ENCODE measurements around the gene CDHR3.

GRCh38 chr7:106057204-106057961 lies 94.3 kb downstream of the CDHR3 start:
- TF ChIP-seq CTCF (IDR thresholded peaks at IDR 0.05 in 2 of 3, conservative IDR thresholded peaks at IDR 0.05 in 1 of 3; ENCODE audit: control insufficient read depth in 2 of 3, extremely low read depth in 1 of 3, insufficient read depth in 1 of 3, low read depth in 3 of 3, low read length in 3 of 3): no peak
- TF ChIP-seq RFX5 (IDR thresholded peaks at IDR 0.05; ENCODE audit: low read depth, low read length): no peak
- TF ChIP-seq GABPA (IDR thresholded peaks at IDR 0.05; ENCODE audit: low read depth): no peak
- no peak for TF ChIP-seq MXI1 (IDR thresholded peaks at IDR 0.05; ENCODE audit: low read depth, low read length)
- no peak for TF ChIP-seq SMAD1 (IDR thresholded peaks at IDR 0.05; ENCODE audit: low read depth, partially characterized antibody)
- TF ChIP-seq ELK1 (IDR thresholded peaks at IDR 0.05; ENCODE audit: low read depth, low read length): no peak

Measured in GM12878 (cell line).